LNCaP clone FGC (cell line): ENCODE results near the gene HACD4.

ENCODE experiments used
- DNase-seq: peaks from one replicate; pipeline ENCODE4 v3.0.0-alpha.2; 2011; ENCODE audit warnings: low read depth
- H3K4me3 ChIP-seq: 2 replicates; pipeline ENCODE4 v1.5.1; 2011; ENCODE audit warnings: mild to moderate bottlenecking, low read depth, low read length, control low read depth
- CTCF ChIP-seq: IDR thresholded peaks from 2 replicates; pipeline ENCODE4 v1.5.1; 2012; ENCODE audit warnings: mild to moderate bottlenecking; ENCODE audit not compliant: control insufficient read depth, insufficient read depth; ENCODE audit errors: extremely low read depth

The HACD4 gene

DNA sequence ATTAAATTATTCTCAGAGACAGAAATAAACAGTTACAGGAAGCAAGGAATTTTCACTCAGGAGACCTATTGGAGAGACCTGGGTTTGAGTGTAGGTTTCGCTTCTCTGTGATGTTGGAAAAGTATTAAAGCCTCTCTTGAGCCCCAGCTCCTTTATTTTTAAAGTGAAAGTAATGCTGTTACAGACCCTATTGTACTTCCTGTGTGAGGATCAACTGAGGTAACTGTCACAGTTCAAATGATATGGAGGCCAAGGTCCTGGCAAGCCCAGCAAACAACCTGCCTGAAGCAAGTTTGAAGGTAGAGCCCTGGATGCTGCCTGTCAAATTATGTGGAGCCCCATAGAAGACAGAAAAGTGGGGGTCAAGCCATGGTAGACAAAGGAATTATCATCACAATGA lies 7.9 kb upstream of the HACD4 start:
- TF ChIP-seq CTCF: no peak
- no peak overlapping the region for H3K4me3 ChIP-seq
- no peak for DNase-seq

- no peak overlapping the region for H3K4me3 ChIP-seq
- no peak for DNase-seq
- no peak for TF ChIP-seq CTCF
Measured at GRCh38 chr9:21037278-21037677, 5.8 kb upstream of the HACD4 start.

- H3K4me3 ChIP-seq: no peak overlapping the region
- TF ChIP-seq CTCF: no peak
- no peak for DNase-seq
Measured at GRCh38 chr9:21031808-21032183, 356 bp upstream of the HACD4 start.

- no peak for TF ChIP-seq CTCF
- H3K4me3 ChIP-seq: no peak overlapping the region
- no peak for DNase-seq
Measured at GRCh38 chr9:21030389-21031035, 928 bp downstream of the HACD4 start.

DNA sequence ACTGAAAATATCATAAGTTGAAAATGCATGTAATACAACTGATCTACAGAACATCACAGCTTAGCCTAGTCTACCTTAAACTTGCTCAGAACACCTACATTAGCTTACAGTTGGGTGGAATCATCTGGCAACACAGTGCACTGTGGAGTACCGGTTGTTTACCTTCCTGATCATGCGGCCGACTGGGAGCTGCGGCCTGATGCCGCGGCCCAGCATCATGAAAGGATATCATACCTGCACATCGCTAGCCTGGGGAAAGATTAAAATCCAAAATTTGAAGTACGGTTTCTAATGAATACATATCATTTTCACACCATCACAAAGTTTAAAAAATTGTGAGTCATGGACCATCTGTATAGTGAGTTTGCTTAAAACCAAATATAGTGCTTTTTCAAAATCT lies 1.8 kb downstream of the HACD4 start:
- H3K4me3 ChIP-seq: no peak overlapping the region
- DNase-seq: no peak
- TF ChIP-seq CTCF: no peak

GRCh38 chr9:21028466-21028865 lies 3.0 kb downstream of the HACD4 start:
- H3K4me3 ChIP-seq: no peak overlapping the region
- DNase-seq: no peak
- no peak for TF ChIP-seq CTCF

GRCh38 chr9:21027295-21027694 lies 4.1 kb downstream of the HACD4 start:
- no peak for DNase-seq
- no peak overlapping the region for H3K4me3 ChIP-seq
- TF ChIP-seq CTCF: no peak
